Activated CD4-positive, alpha-beta memory T cell treated with anti-CD3 and anti-CD28 coated beads, Interleukin-2, amount 10 ng/mL, durations not matched to agents 7 days and 5 days (primary cell): ENCODE results near the gene DYNLRB1. TPM values are rescaled to one million over a fixed set of nuclear protein-coding genes. Genes with fewer than 3 reads are reported as not detected.
"Not testable (repeated sequence)": the region's sequence is repeated elsewhere in the genome, so short reads cannot be mapped to it uniquely, and the experiment has no call there.

Experiments
- CTCF ChIA-PET: fragments of 350-600 bp; sonication (Branson Sonifier 250); formaldehyde crosslinking; loops from one replicate; lab custom pipeline; 2021; ENCODE audit warnings: antibody characterized with exemption, inconsistent platforms; lab: Charles Lee
- POLR2A ChIA-PET: fragments of 350-600 bp; sonication (Branson Sonifier 250); formaldehyde crosslinking; loops from one replicate; lab custom pipeline; 2021; ENCODE audit warnings: antibody characterized with exemption; lab: Charles Lee
- DNase-seq: peaks from one replicate; pipeline ENCODE4 v3.0.0-alpha.2; 2020
- H3K27ac Mint-ChIP-seq: one replicate; pipeline ENCODE4 v1.8.0; 2021; ENCODE audit warnings: mild to moderate bottlenecking, mixed read lengths
- H3K27me3 Mint-ChIP-seq: one replicate; pipeline ENCODE4 v1.8.0; 2021; ENCODE audit warnings: mixed read lengths
- H3K36me3 Mint-ChIP-seq: one replicate; pipeline ENCODE4 v1.8.0; 2021; ENCODE audit warnings: low read depth, mixed read lengths
- H3K4me1 Mint-ChIP-seq: one replicate; pipeline ENCODE4 v1.8.0; 2021; ENCODE audit warnings: mixed read lengths
- H3K4me3 Mint-ChIP-seq: one replicate; pipeline ENCODE4 v1.8.0; 2021; ENCODE audit warnings: mild to moderate bottlenecking, mixed read lengths
- H3K9me3 Mint-ChIP-seq: one replicate; pipeline ENCODE4 v1.8.0; 2021; ENCODE audit warnings: mixed read lengths
- total RNA-seq, 2 experiments: library from RNA; stranded (reverse); gene quantifications; one replicate each; pipeline ENCODE4 v1.2.3, GENCODE V29; 2021

DYNLRB1 gene
- total RNA-seq, 2 experiments from 2014 or later: 107 to 109 TPM

DNA sequence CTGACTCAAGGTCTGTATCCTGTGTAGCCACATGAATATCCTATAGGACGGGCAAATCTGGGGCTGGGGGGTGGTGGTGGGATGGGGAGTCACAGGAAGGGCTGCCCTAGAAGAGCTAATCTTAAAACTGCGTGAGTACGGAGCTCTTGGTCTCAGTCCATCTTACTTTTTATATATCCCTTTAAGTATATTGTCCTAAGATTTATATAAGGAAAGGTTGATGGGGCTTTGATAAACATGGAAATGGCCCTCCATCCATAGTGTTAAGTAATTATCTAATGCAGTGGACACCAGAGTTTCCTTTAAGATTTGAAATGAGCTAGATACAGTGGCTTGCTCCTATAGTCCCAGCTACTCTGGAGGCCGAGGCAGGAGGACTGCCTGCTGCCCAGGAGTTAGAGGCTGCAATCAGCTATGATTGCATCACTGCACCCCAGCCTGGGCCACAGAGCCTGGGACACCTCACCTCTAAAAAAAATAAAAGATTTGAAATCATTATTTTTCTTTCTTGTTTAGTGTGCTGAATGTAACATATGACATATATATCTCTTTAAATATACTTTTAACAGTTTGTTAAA, 24.2 kb upstream of the DYNLRB1 start:
- no peaks in the 10 kb centered on the region for H3K9me3 Mint-ChIP-seq
- CTCF ChIA-PET: interaction anchor here (0.8 to 1.8 kb wide), 3 partner anchors 15 to 31 kb away, joined by 4 to 6 read pairs (median 4); partner anchors contain the start of gene DYNLRB1

DNA sequence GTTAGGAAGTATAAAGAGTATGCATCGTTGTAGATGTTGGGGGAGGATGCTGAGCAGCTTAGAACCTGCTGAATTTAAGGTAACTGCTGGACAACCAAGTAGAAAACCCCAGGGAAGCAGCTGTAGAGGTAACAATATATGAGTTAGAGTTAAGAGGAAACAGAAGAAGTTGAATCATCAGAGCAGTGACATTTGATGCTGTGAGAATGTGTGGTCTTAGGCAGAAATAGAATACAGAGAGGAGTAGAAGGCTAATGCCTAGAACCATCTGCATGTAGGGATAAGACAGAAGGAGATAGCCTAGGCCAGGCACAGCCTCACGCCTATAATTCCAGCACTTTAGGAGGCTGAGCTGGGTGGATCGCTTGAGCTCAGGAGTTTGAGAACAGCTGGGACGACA, 22.6 kb upstream of the DYNLRB1 start:
- Mint-ChIP-seq H3K4me3 (no peak overlapping the region), H3K4me1 (no peaks in the 10 kb centered on the region), H3K27ac (no peak overlapping the region), H3K27me3 (no peaks in the 10 kb centered on the region), H3K36me3 (peaks cover 71% of the 10 kb centered on the region), H3K9me3 (peaks cover 5% of the 10 kb centered on the region)
- ChIA-PET POLR2A (no interaction called here), CTCF (interaction anchor here (1.0 to 1.2 kb wide), 2 partner anchors 21 to 181 kb away, joined by 3 to 5 read pairs; no protein-coding TSS in a partner anchor)
- no peak for DNase-seq

More for the DNA sequence above, 24.2 kb upstream of the DYNLRB1 start:
- H3K27ac Mint-ChIP-seq: no peak overlapping the region
- no peak overlapping the region for H3K4me3 Mint-ChIP-seq
- H3K36me3 Mint-ChIP-seq: peaks cover 62% of the 10 kb centered on the region
- POLR2A ChIA-PET: interaction anchor here (1.5 kb wide), 1 partner anchor 24 kb away, joined by 4 read pairs; no protein-coding TSS in a partner anchor
- no peaks in the 10 kb centered on the region for H3K4me1 Mint-ChIP-seq
- H3K27me3 Mint-ChIP-seq: no peaks in the 10 kb centered on the region
- DNase-seq: no peak

DNA sequence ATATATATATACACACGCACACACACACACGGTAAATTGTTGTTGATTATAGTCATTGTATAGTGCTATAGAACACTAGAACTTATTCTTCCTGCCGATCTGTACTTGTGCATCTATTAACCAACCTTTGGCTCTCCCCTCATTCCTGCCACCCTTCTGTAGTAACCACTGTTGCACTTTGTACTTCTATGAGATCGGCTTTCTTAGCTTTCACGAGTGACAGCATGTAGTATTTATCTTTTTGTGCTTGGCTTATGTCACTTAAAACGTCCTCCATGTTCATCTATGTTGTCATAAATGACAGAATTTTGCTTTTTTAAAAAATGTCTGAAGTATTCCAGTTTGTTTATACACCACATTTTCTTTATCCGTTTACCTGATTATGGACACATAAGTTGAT, 20.9 kb upstream of the DYNLRB1 start:
- no peak for DNase-seq
- Mint-ChIP-seq H3K36me3 (peaks cover 73% of the 10 kb centered on the region), H3K4me1 (peaks cover under 1% of the 10 kb centered on the region), H3K9me3 (peaks cover 10% of the 10 kb centered on the region), H3K27ac (no peak overlapping the region), H3K4me3 (no peak overlapping the region), H3K27me3 (no peaks in the 10 kb centered on the region)
- CTCF ChIA-PET: no interaction called here
- POLR2A ChIA-PET: no interaction called here

DNA sequence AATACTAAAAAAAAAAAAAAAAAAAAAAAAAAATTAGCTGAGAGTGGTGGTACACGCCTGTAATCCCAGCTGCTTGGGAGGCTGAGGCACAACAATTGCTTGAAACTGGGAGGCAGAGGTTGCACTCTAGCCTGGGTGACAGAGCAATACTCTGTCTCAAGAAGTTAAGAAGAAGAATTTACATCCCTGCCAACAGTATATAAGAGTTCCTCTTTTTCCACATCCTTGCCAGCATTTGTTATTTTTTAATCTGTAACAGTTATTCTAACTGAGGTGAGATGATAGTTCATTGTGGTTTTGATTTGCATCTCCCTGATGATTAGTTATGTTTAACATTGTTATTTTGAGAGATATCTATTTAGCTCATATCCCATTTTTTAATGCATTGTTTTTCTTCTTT, 20.3 kb upstream of the DYNLRB1 start:
- DNase-seq: no peak
- peaks cover 16% of the 10 kb centered on the region for H3K9me3 Mint-ChIP-seq
- ChIA-PET POLR2A (interaction anchor here (0.8 to 0.9 kb wide), 2 partner anchors 12 to 19 kb away, joined by 3 read pairs; no protein-coding TSS in a partner anchor), CTCF (no interaction called here)
- no peak overlapping the region for H3K27ac Mint-ChIP-seq
- H3K4me3 Mint-ChIP-seq: no peak overlapping the region
- peaks cover 74% of the 10 kb centered on the region for H3K36me3 Mint-ChIP-seq
- H3K27me3 Mint-ChIP-seq: no peaks in the 10 kb centered on the region
- H3K4me1 Mint-ChIP-seq: peaks cover 7% of the 10 kb centered on the region

DNA sequence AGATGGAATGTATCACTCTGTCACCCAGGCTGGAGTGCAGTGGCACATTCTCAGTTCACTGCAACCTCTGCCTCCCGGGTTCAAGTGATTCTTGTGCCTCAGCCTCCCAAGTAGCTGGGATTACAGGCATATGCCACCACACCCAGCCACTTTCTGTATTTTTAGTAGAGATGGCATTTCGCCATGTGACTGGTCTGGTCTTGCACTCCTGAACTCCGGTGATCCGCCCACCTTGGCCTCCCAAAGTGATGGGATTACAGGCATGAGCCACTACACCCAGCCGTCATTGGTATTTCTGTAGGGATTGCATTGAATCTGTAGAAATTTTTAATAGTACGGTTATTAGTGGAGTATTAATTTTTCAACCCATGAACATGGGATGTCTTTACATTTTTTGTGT, 18.6 kb upstream of the DYNLRB1 start:
- H3K27me3 Mint-ChIP-seq, POLR2A ChIA-PET, DNase-seq, H3K27ac Mint-ChIP-seq, H3K4me3 Mint-ChIP-seq, H3K4me1 Mint-ChIP-seq: not testable (repeated sequence)
- H3K9me3 Mint-ChIP-seq: peaks cover 17% of the 10 kb centered on the region
- CTCF ChIA-PET: interaction anchor here (1.0 kb wide), 1 partner anchor 185 kb away, joined by 3 read pairs; no protein-coding TSS in a partner anchor
- peaks cover 74% of the 10 kb centered on the region for H3K36me3 Mint-ChIP-seq

DNA sequence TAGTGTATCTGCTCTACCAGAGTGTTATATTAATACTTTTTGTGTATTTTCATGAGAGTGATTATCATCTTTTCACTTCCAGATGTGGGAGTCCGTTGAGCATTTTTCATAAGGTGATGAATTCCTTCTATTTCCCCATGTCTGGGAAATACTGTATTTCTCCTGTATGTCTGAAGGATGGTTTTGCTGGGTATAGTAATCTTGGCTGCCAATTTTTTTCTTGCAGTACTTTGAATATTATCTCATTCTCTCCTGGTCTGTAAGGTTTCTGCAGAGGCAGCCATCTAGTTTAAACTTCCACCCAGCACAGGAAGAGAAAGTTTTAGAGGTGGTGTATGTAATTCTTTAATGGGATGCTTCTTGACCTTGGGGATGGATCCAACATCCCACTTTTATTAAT, 15.4 kb upstream of the DYNLRB1 start:
- Mint-ChIP-seq H3K9me3 (peaks cover 17% of the 10 kb centered on the region), H3K4me1 (peaks cover 7% of the 10 kb centered on the region), H3K4me3 (no peak overlapping the region), H3K36me3 (peaks cover 69% of the 10 kb centered on the region), H3K27me3 (no peaks in the 10 kb centered on the region), H3K27ac (no peak overlapping the region)
- ChIA-PET CTCF (no interaction called here), POLR2A (interaction anchor here (1.0 kb wide), 1 partner anchor 16 kb away, joined by 3 read pairs; no protein-coding TSS in a partner anchor)
- no peak for DNase-seq

DNA sequence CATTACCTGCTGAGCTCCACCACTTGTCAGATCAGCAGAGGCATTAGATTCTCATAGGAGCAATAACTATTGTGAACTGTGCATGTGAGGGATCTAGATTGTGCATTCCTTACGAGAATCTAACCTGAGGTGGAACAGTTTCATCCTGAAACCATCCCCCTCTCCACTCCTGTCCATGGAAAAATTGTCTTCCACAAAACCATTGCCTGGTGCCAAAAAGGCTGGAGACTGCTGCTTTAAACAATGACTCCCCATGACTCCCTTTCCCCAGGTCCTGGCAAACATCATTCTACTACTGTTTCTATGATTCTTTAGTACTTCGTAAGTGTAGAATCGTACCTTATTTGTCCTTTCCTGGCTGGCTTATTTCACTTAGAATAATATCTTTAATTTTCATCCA, 9.7 kb upstream of the DYNLRB1 start:
- no peak for DNase-seq
- no peaks in the 10 kb centered on the region for H3K9me3 Mint-ChIP-seq
- H3K4me1 Mint-ChIP-seq: no peaks in the 10 kb centered on the region
- ChIA-PET CTCF (no interaction called here), POLR2A (no interaction called here)
- H3K36me3 Mint-ChIP-seq: peaks cover 39% of the 10 kb centered on the region
- H3K27ac Mint-ChIP-seq: no peak overlapping the region
- no peaks in the 10 kb centered on the region for H3K27me3 Mint-ChIP-seq
- H3K4me3 Mint-ChIP-seq: no peak overlapping the region

DNA sequence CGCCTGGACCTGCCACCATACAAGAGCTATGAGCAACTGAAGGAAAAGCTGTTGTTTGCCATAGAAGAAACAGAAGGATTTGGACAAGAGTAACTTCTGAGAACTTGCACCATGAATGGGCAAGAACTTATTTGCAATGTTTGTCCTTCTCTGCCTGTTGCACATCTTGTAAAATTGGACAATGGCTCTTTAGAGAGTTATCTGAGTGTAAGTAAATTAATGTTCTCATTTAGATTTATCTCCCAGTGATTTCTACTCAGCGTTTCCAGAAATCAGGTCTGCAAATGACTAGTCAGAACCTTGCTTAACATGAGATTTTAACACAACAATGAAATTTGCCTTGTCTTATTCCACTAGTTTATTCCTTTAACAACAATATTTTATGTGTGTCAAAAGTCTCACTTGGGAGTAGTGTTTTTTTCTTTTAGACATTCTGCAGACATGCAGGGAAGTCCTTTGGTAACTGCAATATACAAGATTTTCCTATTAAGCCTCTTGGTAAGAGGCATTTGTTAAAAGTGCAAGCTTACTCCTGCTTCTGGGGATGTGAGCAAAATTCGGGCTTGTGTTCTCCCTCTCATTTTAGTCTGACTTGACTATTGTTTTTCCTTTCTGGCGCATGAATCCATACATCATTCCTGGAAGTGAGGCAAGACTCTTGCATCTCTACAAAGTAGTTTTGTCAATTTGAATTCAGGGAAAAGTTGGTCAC, 8.4 kb upstream of the DYNLRB1 start:
- no peak overlapping the region for H3K27ac Mint-ChIP-seq
- ChIA-PET CTCF (interaction anchor here (1.0 kb wide), 1 partner anchor 30 kb away, joined by 3 read pairs; no protein-coding TSS in a partner anchor), POLR2A (no interaction called here)
- DNase-seq: no peak
- peaks cover 37% of the 10 kb centered on the region for H3K36me3 Mint-ChIP-seq
- H3K4me3 Mint-ChIP-seq: no peak overlapping the region
- H3K4me1 Mint-ChIP-seq: no peaks in the 10 kb centered on the region
- H3K9me3 Mint-ChIP-seq: no peaks in the 10 kb centered on the region
- H3K27me3 Mint-ChIP-seq: no peaks in the 10 kb centered on the region

DNA sequence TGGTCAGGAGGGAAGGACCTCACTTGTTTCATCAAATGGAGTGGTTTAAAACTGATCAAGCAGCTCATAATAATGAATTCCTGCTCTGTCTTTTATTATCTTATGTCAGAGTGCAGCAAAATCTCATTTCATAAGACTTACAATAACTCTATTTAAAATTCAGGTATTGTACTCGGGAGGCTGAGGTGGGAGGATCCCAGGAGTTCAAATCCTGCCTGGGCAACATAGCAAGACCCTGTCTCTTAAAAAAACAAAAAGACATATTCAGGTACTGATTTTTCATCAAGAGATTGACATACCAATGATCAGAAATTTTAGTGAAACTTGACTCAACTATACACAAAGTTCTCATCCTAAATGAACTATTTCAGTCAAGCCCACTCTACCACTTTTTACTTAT, 5.6 kb upstream of the DYNLRB1 start:
- Mint-ChIP-seq H3K4me3 (no peak overlapping the region), H3K27ac (no peak overlapping the region), H3K36me3 (peaks cover 22% of the 10 kb centered on the region), H3K4me1 (peaks cover 15% of the 10 kb centered on the region), H3K9me3 (no peaks in the 10 kb centered on the region), H3K27me3 (no peaks in the 10 kb centered on the region)
- ChIA-PET POLR2A (no interaction called here), CTCF (no interaction called here)
- no peak for DNase-seq

DNA sequence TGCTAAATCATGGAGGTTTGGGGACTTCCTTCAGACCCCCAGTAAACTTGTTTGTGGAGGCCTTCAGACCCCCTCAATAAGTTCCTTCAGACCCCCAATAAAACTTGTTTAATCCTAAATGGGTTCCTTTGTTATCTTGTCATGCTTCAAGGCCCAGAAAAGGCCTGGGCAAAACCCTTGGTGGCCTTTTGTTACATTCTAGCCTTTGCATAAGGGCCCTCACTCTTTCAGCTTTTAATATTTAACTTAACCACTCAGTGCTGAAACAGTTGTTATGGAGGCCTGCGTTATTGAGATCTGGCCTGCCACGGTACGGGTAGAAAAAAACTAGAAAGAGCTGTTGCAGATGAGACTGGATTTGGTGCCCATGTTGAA, 4.3 kb upstream of the DYNLRB1 start:
- H3K27ac Mint-ChIP-seq: no peak overlapping the region
- DNase-seq: no peak
- peaks cover 15% of the 10 kb centered on the region for H3K4me1 Mint-ChIP-seq
- H3K4me3 Mint-ChIP-seq: no peak overlapping the region
- CTCF ChIA-PET: interaction anchor here (1.5 kb wide), 1 partner anchor 199 kb away, joined by 5 read pairs; no protein-coding TSS in a partner anchor
- no peaks in the 10 kb centered on the region for H3K27me3 Mint-ChIP-seq
- POLR2A ChIA-PET: no interaction called here
- no peaks in the 10 kb centered on the region for H3K9me3 Mint-ChIP-seq
- peaks cover 20% of the 10 kb centered on the region for H3K36me3 Mint-ChIP-seq

DNA sequence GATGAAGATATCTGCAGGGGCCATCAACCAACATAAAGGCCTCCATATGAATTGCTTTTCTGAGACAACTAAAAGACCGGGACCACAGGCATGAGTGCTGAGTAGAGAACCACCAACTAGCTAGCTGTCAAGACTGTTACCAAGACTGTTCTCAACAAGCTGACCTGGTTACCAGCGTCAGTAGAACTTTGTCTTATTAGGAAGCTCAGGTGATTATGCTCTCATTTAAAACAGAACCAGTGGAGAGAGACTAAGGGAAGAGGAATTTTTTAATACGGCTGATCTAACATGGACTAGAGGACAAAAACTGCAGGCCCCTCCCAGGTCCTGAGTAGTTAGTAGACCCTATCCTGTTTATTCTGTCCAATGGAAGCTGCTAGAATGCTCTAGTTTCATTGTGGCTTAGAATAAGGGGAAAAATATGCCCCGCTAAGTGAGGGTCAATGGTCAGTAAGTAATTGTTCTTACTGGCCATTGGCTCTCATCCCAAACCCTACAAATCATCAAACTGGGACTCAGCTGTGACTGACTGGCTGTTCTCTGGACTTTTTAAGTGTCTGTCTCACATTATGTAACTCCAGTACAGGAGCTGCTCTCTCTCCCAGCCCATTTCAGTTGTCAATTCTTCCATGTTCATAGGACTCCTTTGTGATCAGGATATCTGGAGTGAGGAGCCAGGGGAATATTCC, 3.8 kb upstream of the DYNLRB1 start:
- no peak overlapping the region for H3K4me3 Mint-ChIP-seq
- POLR2A ChIA-PET: no interaction called here

DNA sequence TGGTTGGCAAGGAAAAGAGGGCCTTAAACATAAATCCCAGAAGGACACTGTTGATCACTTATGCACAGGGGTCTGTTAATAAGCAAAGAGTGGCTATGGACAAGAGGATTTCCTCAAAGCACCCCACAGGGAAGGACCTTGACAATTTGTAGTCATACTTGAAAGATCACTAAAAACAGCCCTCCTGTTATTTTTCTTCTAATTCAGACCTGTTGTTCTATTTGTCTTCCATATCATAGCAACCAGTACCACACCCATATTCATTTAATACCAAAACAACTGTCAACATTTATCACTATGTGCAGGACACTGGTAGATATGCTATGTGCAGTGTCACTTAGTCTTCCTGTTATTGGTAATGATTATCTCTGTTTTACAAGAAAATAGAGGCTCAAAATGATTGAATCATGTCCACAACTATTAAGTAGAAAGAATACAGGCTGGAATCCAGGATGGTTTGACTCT, 3.2 kb upstream of the DYNLRB1 start:
- H3K4me1 Mint-ChIP-seq: peaks cover 18% of the 10 kb centered on the region
- no peaks in the 10 kb centered on the region for H3K9me3 Mint-ChIP-seq
- peaks cover 18% of the 10 kb centered on the region for H3K36me3 Mint-ChIP-seq
- H3K4me3 Mint-ChIP-seq: no peak overlapping the region
- H3K27ac Mint-ChIP-seq: no peak overlapping the region
- ChIA-PET CTCF (interaction anchor here (1.5 kb wide), 1 partner anchor 200 kb away, joined by 5 read pairs; no protein-coding TSS in a partner anchor), POLR2A (no interaction called here)
- no peaks in the 10 kb centered on the region for H3K27me3 Mint-ChIP-seq
- DNase-seq: no peak

More for the DNA sequence above, 3.8 kb upstream of the DYNLRB1 start:
- Mint-ChIP-seq H3K4me1 (peaks cover 15% of the 10 kb centered on the region), H3K27me3 (no peaks in the 10 kb centered on the region), H3K9me3 (no peaks in the 10 kb centered on the region), H3K27ac (no peak overlapping the region), H3K36me3 (peaks cover 20% of the 10 kb centered on the region)
- CTCF ChIA-PET: interaction anchor here (1.5 kb wide), 1 partner anchor 200 kb away, joined by 5 read pairs; no protein-coding TSS in a partner anchor
- no peak for DNase-seq
